HCT116 (cell line): ENCODE measurements around the gene BNIP5. TPM values are rescaled to one million over a fixed set of nuclear protein-coding genes. Genes with fewer than 3 reads are reported as not detected.

Experiments
- ATAC-seq: fragments of 200-7000 bp; cut with Tn5 transposase; 2 replicates; pipeline ENCODE4 v1.9.1; 2020; ENCODE audit warnings: mild to moderate bottlenecking, moderate library complexity
- BruUV-seq: library from RNA; stranded (reverse); fragments of 400-500 nt; replicated peaks from 2 replicates; lab custom pipeline; 2021; lab: Mats Ljungman, UMichigan
- CTCF ChIA-PET: fragments of 300-600 bp; sonication (Branson Sonifier 250); formaldehyde crosslinking; loops from one replicate; lab custom pipeline; 2021; ENCODE audit warnings: antibody characterized with exemption; lab: Charles Lee
- POLR2A ChIA-PET: fragments of 300-600, 350-600 bp; sonication (Branson Sonifier 250); formaldehyde crosslinking; loops from one replicate; lab custom pipeline; 2021; ENCODE audit warnings: antibody characterized with exemption; lab: Charles Lee
- RAD21 ChIA-PET, 2 experiments: fragments of 300-600 bp; sonication (Branson Sonifier 250); formaldehyde crosslinking; loops; one replicate each; lab custom pipeline; 2023; ENCODE audit warnings: low total read pairs in 2 of 2; ENCODE audit not compliant: uncharacterized antibody in 2 of 2, unreplicated experiment in 2 of 2, low non-redundant PET in 1 of 2; lab: Charles Lee
- DNase-seq: peaks from one replicate; pipeline ENCODE4 v3.0.0-alpha.2; 2010; ENCODE audit warnings: low read depth, low spot score
- H2AFZ ChIP-seq: fragments of 200-600 bp; shearing (Covaris generic), sonication (generic); 2 replicates; pipeline ENCODE4 v1.6.1; 2017; ENCODE audit warnings: low read depth, mixed run types, mixed read lengths, antibody characterized with exemption, low read length; ENCODE audit not compliant: poor library complexity, severe bottlenecking
- H3K27ac ChIP-seq: 2 replicates; pipeline ENCODE4 v1.5.1; 2012; ENCODE audit warnings: low read depth, low read length
- H3K27me3 ChIP-seq: fragments of 200-600 bp; sonication (generic); 2 replicates; pipeline ENCODE4 v1.6.1; 2016; ENCODE audit warnings: mixed run types, low read length, mixed read lengths; ENCODE audit not compliant: insufficient read depth
- H3K36me3 ChIP-seq, 2 experiments: fragments of 200-500 bp in 1 of 2; fragments of 200-600 bp in 1 of 2; sonication (Bioruptor generic) in 1 of 2; sonication (generic) in 1 of 2; 2 replicates each; pipeline versions ENCODE4 v1.5.1 to v1.6.1; 2014 to 2016; ENCODE audit warnings: low read length in 2 of 2, inconsistent platforms in 1 of 2, mixed read lengths in 1 of 2, mixed run types in 1 of 2; ENCODE audit not compliant: insufficient read depth in 2 of 2, control insufficient read depth in 1 of 2
- H3K4me1 ChIP-seq, 2 experiments: fragments of 200-600 bp in 1 of 2; sonication (generic) in 1 of 2; 2 replicates each; pipeline versions ENCODE4 v1.5.1 to v1.6.1; 2012 to 2017; ENCODE audit warnings: low read length in 2 of 2, inconsistent platforms in 1 of 2, mild to moderate bottlenecking in 1 of 2, mixed read lengths in 1 of 2, mixed run types in 1 of 2, moderate library complexity in 1 of 2; ENCODE audit not compliant: insufficient read depth in 2 of 2, control insufficient read depth in 1 of 2
- H3K4me2 ChIP-seq: fragments of 200-600 bp; sonication (generic); 2 replicates; pipeline ENCODE4 v1.6.1; 2017; ENCODE audit warnings: mixed run types, low read length, mixed read lengths
- H3K4me3 ChIP-seq, 2 experiments: fragments of 200-600 bp in 1 of 2; sonication (generic) in 1 of 2; replicated peaks in 1 of 2; 2 replicates each; pipeline ENCODE4 v1.5.1; 2011 to 2016; ENCODE audit warnings: low read length in 2 of 2, control low read depth in 1 of 2, low read depth in 1 of 2, mild to moderate bottlenecking in 1 of 2, mixed read lengths in 1 of 2, mixed run types in 1 of 2
- H3K79me2 ChIP-seq: fragments of 200-600 bp; sonication (generic); 2 replicates; pipeline ENCODE4 v1.6.1; 2017; ENCODE audit warnings: mild to moderate bottlenecking, mixed run types, low read length, moderate library complexity, mixed read lengths; ENCODE audit not compliant: insufficient read depth
- H3K9ac ChIP-seq: fragments of 200-600 bp; sonication (generic); 2 replicates; pipeline ENCODE4 v1.6.1; 2016; ENCODE audit warnings: low read length, mixed read lengths
- H3K9me2 ChIP-seq: fragments of 200-600 bp; sonication (generic), shearing (Covaris generic); 2 replicates; pipeline ENCODE4 v1.6.1; 2017; ENCODE audit warnings: mixed run types, mild to moderate bottlenecking, moderate library complexity; ENCODE audit not compliant: insufficient read depth
- H3K9me3 ChIP-seq, 2 experiments: fragments of 200-500 bp in 1 of 2; fragments of 200-600 bp in 1 of 2; sonication (Bioruptor generic) in 1 of 2; sonication (generic) in 1 of 2; 2 replicates each; pipeline ENCODE4 v1.6.1; 2014 to 2017; ENCODE audit warnings: low read length in 2 of 2, mixed read lengths in 2 of 2, inconsistent platforms in 1 of 2, low read depth in 1 of 2, mild to moderate bottlenecking in 1 of 2, mixed run types in 1 of 2, moderate library complexity in 1 of 2; ENCODE audit not compliant: control insufficient read depth in 1 of 2, insufficient read depth in 1 of 2
- H4K20me1 ChIP-seq: fragments of 200-600 bp; sonication (generic), shearing (Covaris generic); 2 replicates; pipeline ENCODE4 v1.6.1; 2017; ENCODE audit warnings: mixed run types, mild to moderate bottlenecking, moderate library complexity; ENCODE audit not compliant: insufficient read depth
- CBX3 ChIP-seq: IDR thresholded peaks from 2 replicates; pipeline ENCODE4 v1.6.1; 2012; ENCODE audit warnings: low read depth
- CEBPB ChIP-seq: IDR thresholded peaks from 2 replicates; pipeline ENCODE4 v1.6.1; 2012; ENCODE audit warnings: low read depth
- ELF1 ChIP-seq: IDR thresholded peaks from 2 replicates; pipeline ENCODE4 v1.6.1; 2012; ENCODE audit warnings: low read depth, borderline replicate concordance
- JUND ChIP-seq: IDR thresholded peaks from 2 replicates; pipeline ENCODE4 v1.6.1; 2012
- MAX ChIP-seq: IDR thresholded peaks from 2 replicates; pipeline ENCODE4 v1.6.1; 2012
- RAD21 ChIP-seq: IDR thresholded peaks from 2 replicates; pipeline ENCODE4 v1.6.1; 2012; ENCODE audit warnings: low read depth, mild to moderate bottlenecking
- REST ChIP-seq: IDR thresholded peaks from 2 replicates; pipeline ENCODE4 v1.6.1; 2012; ENCODE audit warnings: low read depth
- SIN3A ChIP-seq: IDR thresholded peaks from 2 replicates; pipeline ENCODE4 v1.6.1; 2012; ENCODE audit warnings: low read depth
- SP1 ChIP-seq: IDR thresholded peaks from 2 replicates; pipeline ENCODE4 v1.6.1; 2012; ENCODE audit warnings: low read depth
- YY1 ChIP-seq: IDR thresholded peaks from 2 replicates; pipeline ENCODE4 v1.6.1; 2011; ENCODE audit warnings: low read length, low read depth, moderate library complexity, mild to moderate bottlenecking; ENCODE audit not compliant: insufficient replicate concordance; ENCODE audit errors: extremely low read depth
- ZBTB33 ChIP-seq: IDR thresholded peaks from 2 replicates; pipeline ENCODE4 v1.6.1; 2011; ENCODE audit warnings: mild to moderate bottlenecking, low read length, moderate library complexity; ENCODE audit not compliant: insufficient replicate concordance; ENCODE audit errors: extremely low read depth
- ZNF274 ChIP-seq: fragments of 200-500 bp; sonication (Bioruptor generic); IDR thresholded peaks from 2 replicates; pipeline ENCODE4 v1.6.1; 2014; ENCODE audit warnings: mild to moderate bottlenecking, low read depth, low read length, inconsistent platforms
- intact Hi-C: fragments of 100-400 bp; cut with micrococcal nuclease; formaldehyde crosslinking; loops from 2 replicates; pipeline ENCODE4 v1.10.0; 2022
- total RNA-seq: library from RNA; stranded (reverse); gene quantifications from one replicate; pipeline ENCODE4 v1.2.1, GENCODE V29; 2021; ENCODE audit not compliant: unreplicated experiment

The BNIP5 gene
- total RNA-seq, 1 experiment from 2014 or later: not detected

- CTCF ChIA-PET: interaction anchor here (1.7 kb wide), 1 partner anchor 9 kb away, joined by 6 read pairs; no protein-coding TSS in a partner anchor
- no peak for ATAC-seq
- Histone ChIP-seq H3K9me3 (peaks cover 0 to 5% of the 10 kb centered on the region in 2 experiments; a peak in 1 of 4 replicates), H3K27me3 (no peaks in the 10 kb centered on the region), H3K27ac (no peak overlapping the region)
- intact Hi-C loops: no loop called here
- TF ChIP-seq ZNF274 (no peak), ZBTB33 (no peak), JUND (no peak), CEBPB (no peak), SP1 (no peak), YY1 (no peak)
- TF ChIP-seq, all 23 proteins: peak for 0
- Histone ChIP-seq H3K79me2 (no peaks in the 10 kb centered on the region), H3K4me1 (peaks cover 0 to 10% of the 10 kb centered on the region in 2 experiments; a peak in 1 of 4 replicates), H3K4me3 (no peak overlapping the region), H2AFZ (no peak overlapping the region), H3K36me3 (no peaks in the 10 kb centered on the region), H3K9ac (no peak overlapping the region), H4K20me1 (no peaks in the 10 kb centered on the region), H3K9me2 (no peaks in the 10 kb centered on the region), H3K4me2 (no peak overlapping the region)
- ChIA-PET POLR2A (no interaction called here), RAD21 (no interaction called here)
- no TSS peak for BruUV-seq
- DNase-seq: no peak
Observed at GRCh38 chr6:36350082-36350481, 13.4 kb upstream of the BNIP5 start.

GRCh38 chr6:36349240-36349639, 12.6 kb upstream of the BNIP5 start:
- H3K4me3 ChIP-seq: no peak overlapping the region
- ChIA-PET CTCF (interaction anchor here (1.7 kb wide), 1 partner anchor 8 kb away, joined by 6 read pairs; no protein-coding TSS in a partner anchor), POLR2A (no interaction called here)
- H3K4me2 ChIP-seq: no peak overlapping the region
- H3K36me3 ChIP-seq: no peaks in the 10 kb centered on the region
- no peaks in the 10 kb centered on the region for H3K27me3 ChIP-seq
- DNase-seq: no peak
- no TSS peak for BruUV-seq
- H3K79me2 ChIP-seq: no peaks in the 10 kb centered on the region
- H3K9me2 ChIP-seq: no peaks in the 10 kb centered on the region
- H3K4me1 ChIP-seq: peaks cover 0 to 10% of the 10 kb centered on the region in 2 experiments; a peak in 1 of 4 replicates
- intact Hi-C loops: no loop called here
- no peak overlapping the region for H2AFZ ChIP-seq
- H3K9me3 ChIP-seq: peaks cover 0 to 5% of the 10 kb centered on the region in 2 experiments; a peak in 1 of 4 replicates
- TF ChIP-seq REST (no peak), MAX (no peak), RAD21 (no peak), ZBTB33 (no peak), SIN3A (no peak), ELF1 (no peak), CBX3 (no peak), ZNF274 (no peak)
- TF ChIP-seq, all 23 proteins: peak for 0
- no peak overlapping the region for H3K9ac ChIP-seq
- RAD21 ChIA-PET: no interaction called here
- H3K27ac ChIP-seq: no peak overlapping the region
- ATAC-seq: no peak
- no peaks in the 10 kb centered on the region for H4K20me1 ChIP-seq
